DOHH2 (cell line): ENCODE measurements around the gene ERVV-1.
"Not testable (repeated sequence)": the region's sequence is repeated elsewhere in the genome, so short reads cannot be mapped to it uniquely, and the experiment has no call there.

Experiments used
- H3F3A ChIP-seq: fragments of 200-600 bp; sonication (generic), shearing (Covaris generic); 2 replicates; pipeline ENCODE4 v1.6.0; 2016; ENCODE audit warnings: antibody characterized with exemption, mild to moderate bottlenecking; ENCODE audit not compliant: control insufficient read depth, insufficient read depth
- H3K27ac ChIP-seq: fragments of 200-600 bp; sonication (generic); 2 replicates; pipeline ENCODE4 v1.5.1; 2014; ENCODE audit warnings: low read depth, mild to moderate bottlenecking, low read length, moderate library complexity
- H3K27me3 ChIP-seq: fragments of 200-600 bp; sonication (generic); 2 replicates; pipeline ENCODE4 v1.6.1; 2014; ENCODE audit warnings: mild to moderate bottlenecking, low read length, mixed read lengths; ENCODE audit not compliant: control insufficient read depth
- H3K36me3 ChIP-seq: fragments of 200-600 bp; sonication (generic); 2 replicates; pipeline ENCODE4 v1.6.1; 2014; ENCODE audit warnings: mild to moderate bottlenecking, low read length, moderate library complexity, mixed read lengths; ENCODE audit not compliant: control insufficient read depth
- H3K4me1 ChIP-seq: fragments of 200-600 bp; sonication (generic); 2 replicates; pipeline ENCODE4 v1.6.1; 2014; ENCODE audit warnings: mild to moderate bottlenecking, low read length, mixed read lengths; ENCODE audit not compliant: control insufficient read depth
- H3K4me2 ChIP-seq: fragments of 200-600 bp; sonication (generic); 2 replicates; pipeline ENCODE4 v1.6.0; 2014; ENCODE audit warnings: mild to moderate bottlenecking, low read length, moderate library complexity
- H3K4me3 ChIP-seq: fragments of 200-600 bp; sonication (generic); 2 replicates; pipeline ENCODE4 v1.5.1; 2014; ENCODE audit warnings: mild to moderate bottlenecking, low read length, mixed read lengths
- H3K79me2 ChIP-seq: fragments of 200-600 bp; sonication (generic); 2 replicates; pipeline ENCODE4 v1.6.1; 2014; ENCODE audit warnings: mild to moderate bottlenecking, low read length, mixed read lengths; ENCODE audit not compliant: control insufficient read depth
- H3K9me2 ChIP-seq: fragments of 200-600 bp; sonication (generic); replicated peaks from 2 replicates; pipeline ENCODE4 v1.6.1; 2014; ENCODE audit warnings: mild to moderate bottlenecking, low read length, mixed read lengths; ENCODE audit not compliant: control insufficient read depth
- H3K9me3 ChIP-seq: fragments of 200-600 bp; sonication (generic); 2 replicates; pipeline ENCODE4 v1.6.1; 2014; ENCODE audit warnings: antibody characterized with exemption, low read length, mixed read lengths; ENCODE audit not compliant: control insufficient read depth, insufficient read depth
- H4K20me1 ChIP-seq: fragments of 200-600 bp; sonication (generic); 2 replicates; pipeline ENCODE4 v1.6.0; 2014; ENCODE audit warnings: low read depth, mild to moderate bottlenecking, antibody characterized with exemption, low read length, moderate library complexity; ENCODE audit not compliant: control insufficient read depth, insufficient read depth
- CTCF ChIP-seq: fragments of 200-600 bp; sonication (generic); IDR thresholded peaks from one replicate; pipeline ENCODE4 v1.5.1; 2014; ENCODE audit warnings: antibody characterized with exemption, mild to moderate bottlenecking, low read depth, low read length; ENCODE audit not compliant: poor library complexity, severe bottlenecking
- EZH2phosphoT487 ChIP-seq: fragments of 200-600 bp; sonication (generic); IDR thresholded peaks from 2 replicates; pipeline ENCODE4 v1.6.1; 2017; ENCODE audit warnings: borderline replicate concordance, mild to moderate bottlenecking, antibody characterized with exemption, low read length, moderate library complexity, mixed read lengths

ERVV-1 gene

GRCh38 chr19:53013621-53014020 lies at the start of gene ERVV-1:
ERVV-1 (plus strand) TSS chr19:53013921; CDS start chr19:53014091, 170 bp downstream.
- H4K20me1 ChIP-seq, result no peaks in the 10 kb centered on the region
- H3K36me3 ChIP-seq, result no peaks in the 10 kb centered on the region
- no peaks in the 10 kb centered on the region for H3K9me2 ChIP-seq
- H3K27me3 ChIP-seq, result no peaks in the 10 kb centered on the region
- no peak within 1 kb of the TSS for H3K4me3 ChIP-seq
- no peak within 1 kb of the TSS for H3K4me2 ChIP-seq
- no peaks in the 10 kb centered on the region for H3K4me1 ChIP-seq
- peaks cover 6% of the 10 kb centered on the region; the same call in 1 of the 2 replicates for H3K9me3 ChIP-seq
- no peaks in the 10 kb centered on the region for H3K79me2 ChIP-seq
- H3K27ac ChIP-seq, result no peak within 1 kb of the TSS
- TF ChIP-seq EZH2phosphoT487 (no peak), CTCF (no peak)
- no peaks in the 10 kb centered on the region for H3F3A ChIP-seq

DNA sequence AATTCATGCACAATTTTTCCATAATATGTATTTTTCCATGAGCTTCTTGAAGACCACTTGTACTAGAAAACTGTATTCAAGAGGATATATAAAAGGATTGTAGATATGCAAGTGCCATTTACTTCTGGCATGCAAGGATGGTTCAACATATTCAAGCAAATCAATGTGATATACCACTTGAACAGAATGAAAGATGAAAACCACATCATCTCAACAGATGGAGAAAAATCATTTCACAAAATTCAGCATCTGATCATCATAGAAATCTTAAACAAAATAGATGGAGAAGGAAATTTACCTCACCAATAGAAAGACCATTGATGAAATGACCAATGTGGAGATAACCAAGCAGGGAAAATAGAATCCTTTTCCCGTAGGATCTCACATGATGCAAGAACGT lies 45.9 kb upstream of the ERVV-1 start:
- no peak overlapping the region for H3K4me3 ChIP-seq
- H3F3A ChIP-seq, result no peaks in the 10 kb centered on the region
- TF ChIP-seq EZH2phosphoT487 (no peak), CTCF (no peak)
- peaks cover 5% of the 10 kb centered on the region; the same call in 1 of the 2 replicates for H3K4me1 ChIP-seq
- H3K79me2 ChIP-seq, result no peaks in the 10 kb centered on the region
- no peak overlapping the region for H3K27ac ChIP-seq
- H3K9me2 ChIP-seq, result no peaks in the 10 kb centered on the region
- H3K9me3 ChIP-seq, result peaks cover 14% of the 10 kb centered on the region; the same call in 1 of the 2 replicates
- no peaks in the 10 kb centered on the region for H3K27me3 ChIP-seq
- no peaks in the 10 kb centered on the region for H3K36me3 ChIP-seq
- no peaks in the 10 kb centered on the region for H4K20me1 ChIP-seq
- H3K4me2 ChIP-seq, result no peak overlapping the region

GRCh38 chr19:52981329-52981728 lies 32.4 kb upstream of the ERVV-1 start:
- Histone ChIP-seq H3K27me3 (no peaks in the 10 kb centered on the region), H3F3A (no peaks in the 10 kb centered on the region), H4K20me1 (no peaks in the 10 kb centered on the region), H3K36me3 (no peaks in the 10 kb centered on the region), H3K4me2 (no peak overlapping the region), H3K9me3 (peaks cover 14% of the 10 kb centered on the region; the same call in 1 of the 2 replicates), H3K27ac (no peak overlapping the region), H3K79me2 (no peaks in the 10 kb centered on the region), H3K4me3 (no peak overlapping the region), H3K9me2 (no peaks in the 10 kb centered on the region), H3K4me1 (no peaks in the 10 kb centered on the region)
- no peak for TF ChIP-seq EZH2phosphoT487
- TF ChIP-seq CTCF, result no peak

GRCh38 chr19:52983167-52983566 lies 30.6 kb upstream of the ERVV-1 start:
- not testable (repeated sequence) for H3K27me3 ChIP-seq, H3K27ac ChIP-seq, H3K4me2 ChIP-seq, H3K36me3 ChIP-seq, H3K9me2 ChIP-seq, H3K4me1 ChIP-seq, H4K20me1 ChIP-seq, H3F3A ChIP-seq, H3K4me3 ChIP-seq, H3K79me2 ChIP-seq
- peaks cover 24% of the 10 kb centered on the region; the same call in 1 of the 2 replicates for H3K9me3 ChIP-seq
